ENCODE data around the gene GTSF1L. TPM values are rescaled to one million over a fixed set of nuclear protein-coding genes. Genes with fewer than 3 reads are reported as not detected.

The GTSF1L gene
- total RNA-seq, 1 experiment from 2014 or later: not detected

- DNase-seq (ENCODE audit: low spot score): no peak
Observed at GRCh38 chr20:43716757-43717615, 9.8 kb downstream of the GTSF1L start.

GRCh38 chr20:43716123-43716522, 10.7 kb downstream of the GTSF1L start:
- no peak for DNase-seq (ENCODE audit: low spot score)

GRCh38 chr20:43715511-43715910, 11.3 kb downstream of the GTSF1L start:
- no peak for DNase-seq (ENCODE audit: low spot score)

GRCh38 chr20:43715044-43715443, 11.8 kb downstream of the GTSF1L start:
- DNase-seq (ENCODE audit: low spot score): no peak

GRCh38 chr20:43711098-43711654, 15.6 kb downstream of the GTSF1L start:
- no peak for DNase-seq (ENCODE audit: low spot score)

GRCh38 chr20:43710370-43711044, 16.3 kb downstream of the GTSF1L start:
- no peak for DNase-seq (ENCODE audit: low spot score)

GRCh38 chr20:43702502-43702901, 24.3 kb downstream of the GTSF1L start:
- no peak for DNase-seq (ENCODE audit: low spot score)

GRCh38 chr20:43700627-43701026, 26.2 kb downstream of the GTSF1L start:
- DNase-seq (ENCODE audit: low spot score): no peak

- DNase-seq (ENCODE audit: low spot score): no peak
Observed at GRCh38 chr20:43699941-43700565, 26.7 kb downstream of the GTSF1L start.

- no peak for DNase-seq (ENCODE audit: low spot score)
Observed at GRCh38 chr20:43695571-43695970, 31.2 kb downstream of the GTSF1L start.

- DNase-seq (ENCODE audit: low spot score): no peak
Observed at GRCh38 chr20:43694763-43695162, 32.0 kb downstream of the GTSF1L start.

- no peak for DNase-seq (ENCODE audit: low spot score)
Observed at GRCh38 chr20:43691928-43692524, 34.8 kb downstream of the GTSF1L start.

GRCh38 chr20:43690943-43691598, 35.7 kb downstream of the GTSF1L start:
- DNase-seq (ENCODE audit: low spot score): no peak

GRCh38 chr20:43689165-43689564, 37.6 kb downstream of the GTSF1L start:
- DNase-seq (ENCODE audit: low spot score): no peak

- no peak for DNase-seq (ENCODE audit: low spot score)
Observed at GRCh38 chr20:43686820-43687219, 40.0 kb downstream of the GTSF1L start.

- DNase-seq (ENCODE audit: low spot score): no peak
Observed at GRCh38 chr20:43682446-43682845, 44.4 kb downstream of the GTSF1L start.

- DNase-seq (ENCODE audit: low spot score): no peak
Observed at GRCh38 chr20:43681991-43682410, 44.8 kb downstream of the GTSF1L start.

GRCh38 chr20:43681468-43681942, 45.3 kb downstream of the GTSF1L start:
- no peak for DNase-seq (ENCODE audit: low spot score)

GRCh38 chr20:43680981-43681380, 45.8 kb downstream of the GTSF1L start:
- DNase-seq (ENCODE audit: low spot score): no peak

- no peak for DNase-seq (ENCODE audit: low spot score)
Observed at GRCh38 chr20:43676368-43676767, 50.4 kb downstream of the GTSF1L start.

Measured in H4 (cell line).